Measurements from ENCODE around the gene SOCS4.
A peak's percentile ranks its signal among the peaks of the same experiment; 100 is the strongest.
"Not testable (repeated sequence)": the region's sequence is repeated elsewhere in the genome, so short reads cannot be mapped to it uniquely, and the experiment has no call there.

Gene SOCS4

DNA sequence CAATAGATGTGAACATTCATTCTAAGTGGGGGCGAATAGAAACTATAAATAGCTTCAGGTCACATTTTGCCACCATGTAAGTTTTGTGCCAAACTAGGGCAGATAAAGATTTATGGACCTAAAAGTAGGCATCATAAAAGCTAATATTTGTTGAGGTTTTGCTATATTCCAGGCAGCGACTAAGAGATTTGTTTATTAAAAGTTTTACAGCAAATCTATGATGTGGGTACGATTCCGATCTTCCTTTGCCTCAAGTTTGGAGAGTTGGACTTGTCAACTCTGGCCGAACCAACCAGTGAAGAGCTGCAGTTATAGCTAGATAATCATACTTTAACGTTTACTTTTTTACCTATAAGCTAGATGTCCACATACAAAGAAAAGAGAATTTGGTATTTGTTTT lies 26.0 kb downstream of the SOCS4 start:
- Mint-ChIP-seq H3K9me3 (peaks cover 23% of the 10 kb centered on the region), H3K36me3 (ENCODE audit: low read depth) (peaks cover 56% of the 10 kb centered on the region), H3K4me1 (peaks cover 35% of the 10 kb centered on the region), H3K27me3 (ENCODE audit: low read depth, poor library complexity) (no peaks in the 10 kb centered on the region), H3K27ac (peak overlapping the region; percentile 99), H3K4me3 (peak overlapping the region; percentile 91)
- TF ChIP-seq, protein P1, sequence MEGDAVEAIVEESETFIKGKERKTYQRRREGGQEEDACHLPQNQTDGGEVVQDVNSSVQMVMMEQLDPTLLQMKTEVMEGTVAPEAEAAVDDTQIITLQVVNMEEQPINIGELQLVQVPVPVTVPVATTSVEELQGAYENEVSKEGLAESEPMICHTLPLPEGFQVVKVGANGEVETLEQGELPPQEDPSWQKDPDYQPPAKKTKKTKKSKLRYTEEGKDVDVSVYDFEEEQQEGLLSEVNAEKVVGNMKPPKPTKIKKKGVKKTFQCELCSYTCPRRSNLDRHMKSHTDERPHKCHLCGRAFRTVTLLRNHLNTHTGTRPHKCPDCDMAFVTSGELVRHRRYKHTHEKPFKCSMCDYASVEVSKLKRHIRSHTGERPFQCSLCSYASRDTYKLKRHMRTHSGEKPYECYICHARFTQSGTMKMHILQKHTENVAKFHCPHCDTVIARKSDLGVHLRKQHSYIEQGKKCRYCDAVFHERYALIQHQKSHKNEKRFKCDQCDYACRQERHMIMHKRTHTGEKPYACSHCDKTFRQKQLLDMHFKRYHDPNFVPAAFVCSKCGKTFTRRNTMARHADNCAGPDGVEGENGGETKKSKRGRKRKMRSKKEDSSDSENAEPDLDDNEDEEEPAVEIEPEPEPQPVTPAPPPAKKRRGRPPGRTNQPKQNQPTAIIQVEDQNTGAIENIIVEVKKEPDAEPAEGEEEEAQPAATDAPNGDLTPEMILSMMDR (IDR thresholded peaks at IDR 0.05), result no peak
- DNase-seq, result no peak

DNA sequence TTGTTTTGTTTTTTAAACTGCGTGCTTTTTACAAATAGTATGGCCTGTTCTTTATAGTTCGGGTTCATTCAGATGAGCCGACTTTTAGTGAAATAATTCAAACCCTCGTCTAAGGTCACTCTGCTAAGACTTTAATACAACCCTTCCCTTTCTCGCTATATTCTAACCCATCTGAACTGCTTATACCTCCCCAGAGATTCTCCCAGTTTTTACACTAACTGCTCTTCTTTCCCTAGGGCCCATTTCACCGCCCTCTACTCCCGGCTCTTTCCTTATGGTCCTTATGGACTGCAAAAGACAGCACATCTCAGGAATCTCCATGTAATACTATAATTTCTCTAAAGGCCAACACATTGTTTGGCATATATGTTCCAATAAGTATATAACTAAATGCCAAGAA lies 26.5 kb downstream of the SOCS4 start:
- Mint-ChIP-seq H3K4me1 (peaks cover 35% of the 10 kb centered on the region), H3K9me3 (peaks cover 28% of the 10 kb centered on the region), H3K36me3 (ENCODE audit: low read depth) (peaks cover 60% of the 10 kb centered on the region), H3K27me3 (ENCODE audit: low read depth, poor library complexity) (no peaks in the 10 kb centered on the region), H3K4me3 (peak overlapping the region; percentile 91), H3K27ac (peak overlapping the region; percentile 99)
- no peak for DNase-seq
- TF ChIP-seq, protein P1 (IDR thresholded peaks at IDR 0.05), result no peak

DNA sequence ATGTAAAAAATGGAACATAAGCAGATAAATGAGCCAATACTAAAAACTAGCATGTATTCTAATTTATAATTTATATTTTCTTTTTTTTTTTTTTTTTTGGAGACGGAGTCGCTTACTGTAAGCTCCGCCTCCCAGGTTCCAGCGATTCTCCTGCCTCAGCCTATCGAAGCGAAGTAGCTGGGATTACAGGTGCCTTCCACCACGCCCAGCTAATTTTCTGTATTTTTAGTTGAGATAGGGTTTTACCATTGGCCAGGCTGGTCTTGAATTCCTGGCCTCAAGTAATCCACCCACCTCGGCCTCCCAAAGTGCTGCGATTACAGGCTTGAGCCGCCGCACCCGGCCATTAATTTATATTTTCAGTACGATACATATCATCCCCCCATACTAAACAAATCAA lies 27.1 kb downstream of the SOCS4 start:
- H3K36me3 Mint-ChIP-seq (ENCODE audit: low read depth), result peaks cover 66% of the 10 kb centered on the region
- H3K27ac Mint-ChIP-seq, result no peak overlapping the region
- TF ChIP-seq, protein P1 (IDR thresholded peaks at IDR 0.05), result no peak
- peaks cover 35% of the 10 kb centered on the region for H3K4me1 Mint-ChIP-seq
- DNase-seq, result no peak
- H3K27me3 Mint-ChIP-seq (ENCODE audit: low read depth, poor library complexity), result no peaks in the 10 kb centered on the region
- H3K4me3 Mint-ChIP-seq, result peak overlapping the region; percentile 91
- peaks cover 28% of the 10 kb centered on the region for H3K9me3 Mint-ChIP-seq

DNA sequence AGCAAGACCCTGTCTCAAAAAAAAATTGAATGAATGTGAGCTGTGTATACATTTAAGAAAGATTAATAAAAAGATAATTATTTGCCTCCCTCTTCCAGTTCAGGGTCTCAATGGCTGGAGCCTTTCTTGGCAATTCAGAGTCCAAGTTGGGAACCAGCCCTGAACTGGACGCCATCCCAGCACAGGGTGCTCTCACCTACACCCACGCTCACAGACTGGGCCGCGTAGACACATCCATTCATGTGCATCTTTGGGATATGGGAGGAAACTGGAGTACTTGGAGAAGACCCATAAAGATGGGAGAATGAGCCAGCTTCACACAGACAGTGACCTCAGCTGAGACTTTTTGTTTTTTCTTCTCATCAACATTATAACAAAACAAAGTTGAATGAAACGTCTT lies 30.9 kb downstream of the SOCS4 start:
- peaks cover 15% of the 10 kb centered on the region for H3K4me1 Mint-ChIP-seq
- no peak overlapping the region for H3K27ac Mint-ChIP-seq
- no peak for DNase-seq
- TF ChIP-seq, protein P1 (IDR thresholded peaks at IDR 0.05), result no peak
- peaks cover 98% of the 10 kb centered on the region for H3K36me3 Mint-ChIP-seq (ENCODE audit: low read depth)
- no peaks in the 10 kb centered on the region for H3K27me3 Mint-ChIP-seq (ENCODE audit: low read depth, poor library complexity)
- H3K9me3 Mint-ChIP-seq, result peaks cover 31% of the 10 kb centered on the region
- H3K4me3 Mint-ChIP-seq, result no peak overlapping the region

DNA sequence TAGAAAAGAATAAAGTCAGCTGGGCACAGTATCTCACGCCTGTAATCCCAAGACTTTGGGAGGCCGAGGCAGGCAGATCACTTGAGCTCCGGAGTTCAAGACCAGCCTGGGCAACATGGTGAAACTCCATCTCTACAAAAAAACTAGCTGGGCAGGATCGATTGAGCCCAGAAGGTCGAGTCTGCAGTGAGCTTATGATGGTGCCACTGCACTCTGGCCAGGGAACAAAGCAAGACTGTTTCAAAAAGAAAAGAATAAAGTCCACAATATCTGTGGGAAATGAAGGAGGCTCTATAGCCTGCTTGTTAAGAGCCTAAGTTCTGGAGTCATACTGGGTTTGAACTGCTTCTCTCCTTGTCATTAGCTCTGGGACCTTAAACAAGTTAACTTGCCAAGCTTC lies 32.3 kb downstream of the SOCS4 start:
- H3K27ac Mint-ChIP-seq, result no peak overlapping the region
- peaks cover 30% of the 10 kb centered on the region for H3K9me3 Mint-ChIP-seq
- TF ChIP-seq, protein P1 (IDR thresholded peaks at IDR 0.05), result no peak
- H3K4me1 Mint-ChIP-seq, result peaks cover 3% of the 10 kb centered on the region
- no peak overlapping the region for H3K4me3 Mint-ChIP-seq
- no peaks in the 10 kb centered on the region for H3K27me3 Mint-ChIP-seq (ENCODE audit: low read depth, poor library complexity)
- H3K36me3 Mint-ChIP-seq (ENCODE audit: low read depth), result peaks cover 96% of the 10 kb centered on the region
- DNase-seq, result no peak

DNA sequence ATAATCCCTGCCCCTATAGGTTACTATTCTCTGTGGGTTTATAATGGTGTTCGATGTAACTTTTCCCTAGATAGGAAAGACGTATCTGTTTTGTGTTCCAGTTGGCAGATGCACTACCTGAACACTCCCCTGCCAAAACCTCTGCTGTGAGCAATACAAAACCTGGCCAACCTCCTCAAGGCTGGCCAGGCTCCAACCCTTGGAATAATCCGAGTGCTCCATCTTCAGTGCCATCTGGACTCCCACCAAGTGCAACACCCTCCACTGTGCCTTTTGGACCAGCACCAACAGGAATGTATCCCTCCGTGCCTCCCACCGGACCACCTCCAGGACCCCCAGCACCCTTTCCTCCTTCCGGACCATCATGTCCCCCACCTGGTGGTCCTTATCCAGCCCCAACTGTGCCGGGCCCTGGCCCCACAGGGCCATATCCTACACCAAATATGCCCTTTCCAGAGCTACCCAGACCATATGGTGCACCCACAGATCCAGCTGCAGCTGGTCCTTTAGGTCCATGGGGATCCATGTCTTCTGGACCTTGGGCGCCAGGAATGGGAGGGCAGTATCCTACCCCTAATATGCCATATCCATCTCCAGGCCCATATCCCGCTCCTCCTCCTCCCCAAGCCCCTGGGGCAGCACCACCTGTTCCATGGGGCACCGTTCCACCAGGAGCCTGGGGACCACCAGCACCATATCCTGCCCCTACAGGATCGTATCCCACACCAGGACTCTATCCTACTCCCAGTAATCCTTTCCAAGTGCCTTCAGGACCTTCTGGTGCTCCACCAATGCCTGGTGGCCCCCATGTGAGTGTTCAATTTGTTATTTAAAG lies 35.7 kb downstream of the SOCS4 start:
- H3K9me3 Mint-ChIP-seq, result peaks cover 9% of the 10 kb centered on the region
- H3K4me3 Mint-ChIP-seq, result no peak overlapping the region
- H3K27ac Mint-ChIP-seq, result no peak overlapping the region
- no peaks in the 10 kb centered on the region for H3K4me1 Mint-ChIP-seq
- TF ChIP-seq, protein P1 (IDR thresholded peaks at IDR 0.05), result no peak
- H3K36me3 Mint-ChIP-seq (ENCODE audit: low read depth), result peaks cover 94% of the 10 kb centered on the region
- no peak for DNase-seq
- no peaks in the 10 kb centered on the region for H3K27me3 Mint-ChIP-seq (ENCODE audit: low read depth, poor library complexity)

DNA sequence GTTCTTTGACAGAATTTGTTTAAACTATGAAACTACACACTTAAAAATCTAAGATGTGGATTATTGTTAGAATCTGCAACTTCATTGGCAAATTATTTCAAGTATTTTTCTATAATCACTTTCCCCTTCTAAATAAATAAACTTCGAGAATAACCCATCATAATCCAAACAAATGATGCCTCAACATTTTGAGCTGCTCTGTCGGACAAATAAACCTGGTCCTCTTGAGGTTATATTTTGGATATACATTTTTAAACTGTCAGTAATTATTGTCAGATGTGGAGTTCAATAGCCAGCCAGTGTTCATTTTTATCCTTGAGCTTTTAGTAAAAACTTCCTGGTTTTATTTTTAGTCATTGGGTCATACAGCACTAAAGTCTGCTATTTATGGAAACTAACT lies 37.9 kb downstream of the SOCS4 start:
- H3K4me1 Mint-ChIP-seq; H3K27ac Mint-ChIP-seq; H3K27me3 Mint-ChIP-seq (ENCODE audit: low read depth, poor library complexity); DNase-seq; H3K4me3 Mint-ChIP-seq; H3K9me3 Mint-ChIP-seq: not testable (repeated sequence)
- H3K36me3 Mint-ChIP-seq (ENCODE audit: low read depth), result peaks cover 75% of the 10 kb centered on the region
